Gastroesophageal sphincter (tissue), 3 donors: ENCODE data around the gene MALT1.

Source experiments
- POLR2A ChIP-seq, 2 donors: fragments of 450-650 bp; IDR thresholded peaks; one replicate each; pipeline ENCODE4 v1.6.1; 2017; ENCODE audit warnings: antibody characterized with exemption in 2 of 2, mild to moderate bottlenecking in 2 of 2, moderate library complexity in 1 of 2
- TF ChIP-seq, protein P1 (sequence below), 4 experiments: fragments of 200-600 bp in 2 of 4; fragments of 450-650 bp in 2 of 4; sonication (generic) in 1 of 4; IDR thresholded peaks; one replicate each; pipeline ENCODE4 v1.5.1; 2017 to 2019; ENCODE audit warnings: antibody characterized with exemption in 4 of 4, mild to moderate bottlenecking in 2 of 4, moderate library complexity in 2 of 4

DNA sequence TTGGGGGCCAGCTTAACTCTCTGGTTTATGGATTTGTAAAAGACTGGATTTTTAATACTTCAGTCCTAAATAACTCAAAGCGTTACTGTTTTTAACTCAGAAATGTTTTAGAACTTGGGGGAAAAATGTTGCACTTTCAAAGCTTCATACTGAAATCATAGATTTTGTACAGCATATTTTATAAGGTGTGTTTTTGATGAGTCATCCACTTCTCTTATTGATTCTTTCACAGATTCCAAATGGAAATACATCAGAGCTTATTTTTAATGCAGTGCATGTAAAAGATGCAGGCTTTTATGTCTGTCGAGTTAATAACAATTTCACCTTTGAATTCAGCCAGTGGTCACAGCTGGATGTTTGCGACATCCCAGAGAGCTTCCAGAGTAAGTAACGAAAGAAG lies 28.9 kb downstream of the MALT1 start:
- TF ChIP-seq, protein P1, sequence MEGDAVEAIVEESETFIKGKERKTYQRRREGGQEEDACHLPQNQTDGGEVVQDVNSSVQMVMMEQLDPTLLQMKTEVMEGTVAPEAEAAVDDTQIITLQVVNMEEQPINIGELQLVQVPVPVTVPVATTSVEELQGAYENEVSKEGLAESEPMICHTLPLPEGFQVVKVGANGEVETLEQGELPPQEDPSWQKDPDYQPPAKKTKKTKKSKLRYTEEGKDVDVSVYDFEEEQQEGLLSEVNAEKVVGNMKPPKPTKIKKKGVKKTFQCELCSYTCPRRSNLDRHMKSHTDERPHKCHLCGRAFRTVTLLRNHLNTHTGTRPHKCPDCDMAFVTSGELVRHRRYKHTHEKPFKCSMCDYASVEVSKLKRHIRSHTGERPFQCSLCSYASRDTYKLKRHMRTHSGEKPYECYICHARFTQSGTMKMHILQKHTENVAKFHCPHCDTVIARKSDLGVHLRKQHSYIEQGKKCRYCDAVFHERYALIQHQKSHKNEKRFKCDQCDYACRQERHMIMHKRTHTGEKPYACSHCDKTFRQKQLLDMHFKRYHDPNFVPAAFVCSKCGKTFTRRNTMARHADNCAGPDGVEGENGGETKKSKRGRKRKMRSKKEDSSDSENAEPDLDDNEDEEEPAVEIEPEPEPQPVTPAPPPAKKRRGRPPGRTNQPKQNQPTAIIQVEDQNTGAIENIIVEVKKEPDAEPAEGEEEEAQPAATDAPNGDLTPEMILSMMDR (IDR thresholded peaks at IDR 0.05) = no peak
- no peak for TF ChIP-seq POLR2A (IDR thresholded peaks at IDR 0.05)
